Hematopoietic multipotent progenitor cell (in vitro differentiated cells): ENCODE measurements around the gene SLC9A3. TPM values are rescaled to one million over a fixed set of nuclear protein-coding genes. Genes with fewer than 3 reads are reported as not detected.

Experiments used
- DNase-seq, 3 donors: peaks; one replicate each; pipeline ENCODE4 v3.0.0-alpha.2; 2011 to 2015; ENCODE audit warnings: low read depth in 2 of 3, low spot score in 2 of 3
- small RNA-seq: library from RNA; depleted of rRNA; stranded (forward); fragments of <200 nt; gene quantifications from one replicate; pipeline ENCODE3, GENCODE V24; 2012
- total RNA-seq: library from RNA; depleted of rRNA; stranded (reverse); fragments of >200 nt; gene quantifications from one replicate; pipeline ENCODE4 v1.2.3, GENCODE V29; 2012

The SLC9A3 gene
- total RNA-seq, 1 donor = 3.5 TPM

DNA sequence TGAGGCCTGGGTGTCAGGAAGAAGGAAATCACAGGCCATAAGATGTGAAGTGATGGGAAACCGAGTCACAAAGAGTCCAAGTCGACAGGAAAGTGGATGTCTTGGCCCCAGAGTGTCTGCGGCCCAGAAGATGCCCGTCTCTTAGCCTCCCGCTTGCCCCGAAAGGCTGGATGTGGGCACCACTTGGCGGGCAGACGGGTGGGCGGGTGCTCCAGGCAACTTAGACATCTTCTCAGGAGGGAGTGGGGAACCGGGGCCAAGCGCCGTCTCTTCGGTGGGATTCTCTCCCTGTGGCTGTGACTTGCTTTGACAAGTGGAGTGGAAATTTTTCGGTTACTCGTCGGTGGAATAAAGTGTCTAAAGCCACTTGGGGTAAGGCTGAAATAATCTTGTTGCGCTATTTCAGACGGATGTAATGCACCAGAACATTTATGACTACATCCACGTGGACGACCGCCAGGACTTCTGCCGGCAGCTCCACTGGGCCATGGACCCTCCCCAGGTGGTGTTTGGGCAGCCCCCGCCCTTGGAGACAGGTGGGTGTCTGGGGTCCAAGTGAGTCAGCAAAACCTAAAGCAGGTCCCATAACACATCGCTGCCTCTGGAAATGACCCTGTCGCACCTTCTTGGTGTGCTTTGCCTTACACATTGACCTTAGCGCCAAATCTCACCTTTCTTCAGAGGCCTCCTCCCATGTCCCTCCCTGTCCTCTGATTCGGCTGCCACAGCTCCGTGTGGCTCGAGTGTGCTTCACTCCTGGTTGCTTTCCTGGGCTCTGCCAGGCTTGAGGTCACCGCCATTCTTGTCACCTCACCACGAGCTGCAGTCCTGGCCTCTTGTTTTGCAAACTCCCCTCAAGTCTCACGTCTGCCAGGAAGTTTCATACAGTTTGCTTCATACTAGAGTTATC, 101.7 kb downstream of the SLC9A3 start:
- DNase-seq = no peak

DNA sequence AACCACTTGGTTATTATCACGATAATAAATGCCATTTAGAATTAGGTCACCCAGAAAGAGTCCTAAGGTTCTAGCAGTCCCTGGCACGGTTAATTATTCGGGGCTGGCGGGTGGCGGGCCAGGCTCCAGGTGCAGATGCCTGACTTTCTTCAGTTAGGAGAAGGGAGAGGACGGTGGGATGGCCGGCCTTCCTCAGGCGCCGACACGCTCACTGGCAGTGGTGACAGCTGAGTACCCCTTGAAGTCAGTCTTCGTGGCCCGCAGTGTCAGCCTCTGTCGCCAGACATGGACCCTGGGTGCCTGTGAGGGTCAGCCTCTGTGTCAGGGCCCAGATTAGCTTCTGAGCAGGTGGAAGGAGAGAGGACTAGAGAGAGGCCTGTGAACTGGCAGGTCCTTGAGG, 102.3 kb downstream of the SLC9A3 start:
- DNase-seq = no peak

- no peak for DNase-seq
These were observed 102.9 kb downstream of the SLC9A3 start for GRCh38 chr5:421287-421880.

DNA sequence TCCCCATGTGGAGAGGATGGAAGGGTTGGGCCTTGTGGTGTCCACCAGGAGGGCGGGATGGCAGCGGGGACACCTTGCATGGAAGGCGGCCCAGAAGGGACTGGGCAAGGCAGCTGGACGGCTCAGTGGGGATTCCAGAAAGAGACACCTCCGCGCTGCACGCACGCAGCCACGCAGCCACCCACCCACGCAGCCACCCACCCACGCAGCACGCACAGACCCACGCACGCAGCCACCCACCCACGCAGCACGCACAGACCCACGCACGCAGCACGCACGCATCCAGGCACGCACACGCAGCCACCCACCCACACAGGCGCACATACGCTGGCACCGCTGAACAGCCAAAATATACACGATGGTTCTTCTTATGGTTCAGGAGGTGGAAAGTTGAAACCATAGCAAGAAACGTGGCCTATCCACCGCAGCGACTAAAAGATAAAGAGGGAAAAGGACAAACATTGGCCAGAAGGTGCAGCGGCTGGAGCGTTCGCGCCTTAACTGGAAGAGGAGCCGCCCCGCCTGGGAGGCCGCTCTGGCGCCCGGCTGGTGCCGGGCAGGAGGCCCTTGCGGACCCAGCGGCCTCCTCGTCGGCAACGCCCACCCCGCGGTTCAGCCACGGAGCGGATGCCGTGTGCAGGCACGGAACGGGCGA, 103.5 kb downstream of the SLC9A3 start:
- no peak for DNase-seq

Small RNA genes lying within 50 kb of the gene (small RNA-seq; reads per million reads assigned to genes)
- not detected for gene MIR4456

Other genes starting within 250 kb of the SLC9A3 start
- gene AHRR, start 202.7 kb downstream of the SLC9A3 start, total RNA-seq = 0.54 TPM
- gene EXOC3, start 81.3 kb downstream of the SLC9A3 start, total RNA-seq = 59.0 TPM
- gene CEP72, start 87.9 kb upstream of the SLC9A3 start, total RNA-seq = 5.9 TPM
- gene TPPP, start 168.9 kb upstream of the SLC9A3 start, total RNA-seq = 12.9 TPM